Stimulated activated CD4-positive, alpha-beta T cell treated with anti-CD3 and anti-CD28 coated beads, Interleukin-1b, Interleukin-23, amount 100 ng/mL, for 48 hours (primary cell): ENCODE results near the gene ADCY1.

Source experiments
- DNase-seq: peaks from one replicate; pipeline ENCODE4 v3.0.0-alpha.2; 2020

ADCY1 gene

DNA sequence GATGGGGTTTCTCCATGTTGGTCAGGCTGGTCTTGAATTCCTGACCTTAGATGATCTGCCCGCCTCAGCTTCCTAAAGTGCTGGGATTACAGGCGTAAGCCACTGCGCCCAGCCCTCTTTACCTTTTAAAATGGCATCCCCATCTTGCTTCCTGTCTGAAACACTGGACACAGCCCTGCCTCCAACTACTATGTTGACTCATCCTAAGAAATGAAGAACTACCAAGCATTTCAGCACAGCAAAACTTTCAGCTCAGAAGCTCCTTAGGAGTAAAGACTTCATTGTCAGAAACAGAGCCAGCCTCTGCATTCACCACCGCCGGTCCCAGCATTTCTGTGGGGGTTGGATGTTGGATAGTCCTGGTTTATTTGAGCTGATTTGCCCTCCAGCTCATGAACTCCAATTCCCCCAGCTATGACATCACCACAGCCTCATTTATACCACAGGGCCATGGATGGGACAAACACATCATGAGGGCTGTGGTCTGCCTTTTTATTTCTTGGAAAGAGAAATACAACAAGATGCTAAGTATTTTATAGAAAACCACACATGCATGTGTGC is 123.5 kb downstream of the ADCY1 start:
- DNase-seq = no peak

DNA sequence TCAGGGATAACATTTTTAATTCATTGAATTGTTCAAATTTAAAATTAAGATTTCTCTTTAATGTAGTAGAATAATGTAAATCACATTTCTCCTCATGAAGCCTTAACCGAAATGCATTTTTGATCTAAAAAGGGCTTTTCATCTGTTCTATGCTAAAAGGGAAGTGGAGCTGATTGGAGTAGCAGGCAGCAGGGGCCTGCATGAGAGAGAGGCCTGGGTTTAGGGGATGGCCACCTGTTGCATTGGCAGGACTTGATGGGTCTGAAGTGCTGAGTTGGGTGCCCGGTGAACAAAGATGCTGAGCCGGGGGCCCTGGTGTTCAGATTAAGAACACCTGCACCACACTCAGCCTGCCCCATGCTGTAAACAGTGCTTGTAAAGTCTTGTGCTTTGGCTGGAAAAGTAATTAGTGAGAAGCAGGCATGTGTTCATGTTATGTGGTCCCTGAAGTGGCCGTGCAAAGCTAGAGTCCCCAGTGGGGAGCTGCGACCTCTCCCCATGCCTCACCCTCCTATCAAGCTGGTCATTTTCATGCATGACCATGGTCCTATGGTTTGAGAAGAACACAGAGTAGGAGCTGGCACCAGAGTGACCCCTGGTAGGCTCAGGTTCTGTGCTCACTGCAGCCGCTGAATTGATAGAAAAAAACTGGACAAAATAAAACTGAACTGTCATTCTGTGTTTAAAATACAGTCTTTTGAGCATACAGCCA is 124.3 kb downstream of the ADCY1 start:
- DNase-seq = no peak

DNA sequence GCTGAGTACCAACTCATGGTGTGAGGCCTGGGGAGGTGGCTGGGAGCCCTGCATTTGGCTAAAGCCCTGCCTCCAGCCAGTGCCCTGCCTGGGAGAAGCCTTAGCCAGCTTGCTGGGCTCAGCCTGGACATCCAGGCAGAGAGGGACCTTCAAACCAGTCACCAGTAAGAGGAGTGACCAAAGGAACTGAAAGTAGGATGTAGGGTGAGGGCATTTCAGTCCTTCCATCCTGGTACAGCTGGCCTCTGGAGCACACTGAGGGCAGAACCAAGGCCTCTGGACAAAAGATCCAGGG is 124.8 kb downstream of the ADCY1 start:
- no peak for DNase-seq

DNA sequence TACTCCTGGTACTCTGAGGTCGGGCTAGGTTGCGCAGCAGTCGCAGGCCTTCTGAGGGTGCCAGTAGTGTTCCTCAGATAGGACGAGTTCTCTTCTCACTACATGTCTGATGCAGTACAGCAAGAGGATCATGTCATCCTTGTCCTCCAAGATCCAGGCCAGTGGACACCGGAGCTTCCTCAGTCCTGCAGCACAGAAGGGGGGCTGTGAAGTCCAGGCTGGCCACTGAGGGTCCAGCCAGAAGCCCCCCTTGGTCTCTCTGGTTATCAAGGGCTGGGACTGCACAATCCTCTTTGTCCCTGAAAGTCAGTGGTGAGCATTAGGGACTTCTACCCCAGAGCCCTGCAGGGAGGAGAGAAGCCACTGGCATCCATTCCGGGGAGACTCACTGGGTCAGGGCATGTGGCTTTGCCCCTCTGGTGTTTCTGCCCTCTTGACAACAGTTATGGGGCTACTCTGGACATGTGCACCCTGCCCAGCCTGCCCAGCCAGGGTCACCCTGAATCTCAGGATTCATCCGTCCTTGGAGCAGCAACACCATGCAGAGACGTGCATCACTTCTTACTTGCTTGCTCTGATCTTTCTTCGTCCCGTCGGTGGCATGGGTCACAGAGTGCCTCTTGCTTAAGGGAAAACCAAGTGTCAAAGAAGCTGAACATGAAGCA is 125.7 kb downstream of the ADCY1 start:
- no peak for DNase-seq

DNA sequence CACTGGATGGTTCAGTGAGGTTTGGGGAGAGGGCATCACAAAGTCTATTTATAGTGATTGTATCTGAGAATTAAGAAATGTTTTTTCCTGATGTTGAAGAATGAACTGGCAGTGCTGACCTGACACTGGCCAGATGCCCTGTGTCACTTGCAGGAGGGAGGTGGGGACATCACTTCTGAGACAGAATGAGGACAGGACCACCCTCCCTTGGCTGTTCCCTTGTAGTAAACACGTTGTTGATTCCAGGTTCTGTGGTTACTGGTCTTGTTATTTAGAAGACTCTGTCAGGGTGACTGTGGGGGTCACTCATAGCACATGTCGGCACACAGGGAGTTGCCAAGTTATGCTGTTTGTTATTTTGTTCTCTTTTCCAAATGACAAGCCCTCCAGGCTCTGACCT is 126.4 kb downstream of the ADCY1 start:
- DNase-seq = no peak

DNA sequence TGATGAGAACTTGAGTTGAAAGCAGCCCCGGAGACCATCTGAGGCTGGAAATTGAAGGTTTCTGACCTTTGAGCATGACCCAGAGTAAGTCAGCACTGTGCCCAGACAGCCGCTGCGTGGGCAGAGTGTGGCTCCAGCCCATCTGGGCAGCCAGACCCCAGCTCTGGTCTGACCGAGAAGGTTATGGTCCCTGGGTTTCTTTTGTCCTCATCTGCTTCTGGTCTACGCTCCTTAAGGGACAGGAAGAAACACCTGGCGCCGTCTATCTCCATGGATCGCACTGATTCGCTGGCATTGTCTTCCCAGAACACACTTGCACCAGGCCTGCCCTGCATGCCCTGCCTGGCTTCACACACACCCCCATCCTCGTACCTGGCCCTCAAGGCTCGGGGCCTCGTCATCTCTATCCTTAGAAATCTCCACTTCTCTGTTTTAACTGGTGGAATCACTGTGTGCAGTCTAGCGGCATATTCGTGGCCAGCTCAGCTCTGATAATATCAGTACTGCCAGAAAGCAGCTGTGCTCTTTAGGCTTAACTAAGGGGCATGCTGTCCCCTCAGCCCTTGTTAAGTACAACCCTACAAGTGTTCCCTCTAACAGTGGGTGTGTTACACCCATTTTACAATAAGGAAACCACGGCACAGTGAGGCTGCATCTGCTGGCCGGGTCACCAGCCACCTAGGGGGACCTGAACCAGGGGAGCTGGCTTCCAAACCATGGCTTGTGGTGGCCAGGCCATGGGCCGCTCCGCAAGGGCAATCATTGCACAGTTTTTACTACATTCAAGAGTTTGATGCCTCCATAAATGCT is 127.7 kb downstream of the ADCY1 start:
- DNase-seq = no peak

DNA sequence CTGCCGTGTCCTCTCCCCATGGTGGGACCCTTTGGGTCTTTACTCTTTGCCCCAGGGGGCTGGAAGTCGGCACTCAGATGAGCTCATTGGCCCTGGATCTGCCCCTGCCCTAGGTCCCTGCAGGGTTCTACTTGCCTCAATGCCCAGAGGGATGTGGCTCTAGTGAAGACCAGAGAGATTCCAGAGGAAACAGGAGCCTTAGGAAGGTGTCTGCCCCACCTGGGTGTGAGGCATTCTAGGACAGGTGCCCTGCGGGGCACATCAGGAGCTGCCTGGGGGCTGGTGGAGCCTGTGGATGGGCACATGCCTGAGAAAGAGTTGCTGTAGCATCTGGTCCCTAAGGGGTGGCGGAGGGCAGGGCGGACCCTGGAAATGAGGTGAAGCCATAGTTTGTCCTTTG is 128.6 kb downstream of the ADCY1 start:
- DNase-seq = no peak

DNA sequence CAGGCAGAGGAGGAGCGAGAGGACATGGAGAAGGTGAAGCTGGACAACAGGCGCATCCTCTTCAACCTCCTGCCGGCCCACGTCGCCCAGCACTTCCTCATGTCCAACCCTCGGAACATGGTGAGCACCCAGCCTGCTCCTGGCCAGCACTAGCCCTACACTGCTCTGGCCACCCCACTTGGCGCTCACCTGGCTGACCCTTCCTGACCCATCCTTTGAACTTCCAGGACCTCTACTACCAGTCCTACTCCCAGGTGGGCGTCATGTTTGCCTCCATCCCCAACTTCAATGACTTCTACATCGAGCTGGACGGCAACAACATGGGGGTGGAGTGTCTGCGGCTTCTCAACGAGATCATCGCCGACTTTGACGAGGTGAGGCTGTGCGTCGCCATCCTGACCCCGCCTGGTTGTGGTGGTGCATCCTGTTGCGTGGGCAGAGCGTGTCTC is 129.2 kb downstream of the ADCY1 start:
- no peak for DNase-seq

DNA sequence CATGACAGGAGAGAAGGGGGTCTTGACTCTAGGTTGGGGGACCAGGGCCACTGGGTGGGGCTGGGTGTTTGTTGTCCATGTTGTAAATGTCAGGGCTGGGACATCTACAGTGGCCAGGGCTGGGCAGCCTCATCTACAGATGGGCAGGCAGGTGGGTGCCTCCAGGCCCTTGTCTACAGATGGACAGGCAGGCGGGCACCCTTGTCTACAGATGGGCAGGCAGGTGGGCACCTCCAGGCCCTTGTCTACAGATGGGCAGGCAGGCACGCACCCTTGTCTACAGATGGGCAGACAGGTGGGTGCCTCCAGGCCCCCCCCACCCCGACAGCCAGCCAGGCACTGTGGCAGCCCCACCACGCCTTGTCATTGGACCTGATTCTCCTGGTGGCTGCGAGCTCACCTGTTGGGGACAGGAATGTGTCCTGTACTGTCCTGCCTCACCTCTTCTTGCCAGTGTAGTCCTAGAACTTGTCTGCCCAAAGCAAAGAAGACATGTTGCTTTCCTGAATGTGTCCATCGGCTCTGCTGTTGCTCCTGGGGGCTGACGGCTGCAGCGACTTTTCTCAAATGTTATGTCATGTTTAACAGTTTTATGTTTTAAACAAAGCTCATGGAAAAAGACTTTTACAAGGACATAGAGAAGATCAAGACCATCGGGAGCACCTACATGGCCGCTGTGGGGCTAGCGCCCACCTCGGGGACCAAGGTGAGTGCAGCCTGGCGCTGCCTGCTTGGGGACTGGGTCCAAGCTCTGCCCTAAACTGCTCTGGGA is 129.9 kb downstream of the ADCY1 start:
- no peak for DNase-seq

DNA sequence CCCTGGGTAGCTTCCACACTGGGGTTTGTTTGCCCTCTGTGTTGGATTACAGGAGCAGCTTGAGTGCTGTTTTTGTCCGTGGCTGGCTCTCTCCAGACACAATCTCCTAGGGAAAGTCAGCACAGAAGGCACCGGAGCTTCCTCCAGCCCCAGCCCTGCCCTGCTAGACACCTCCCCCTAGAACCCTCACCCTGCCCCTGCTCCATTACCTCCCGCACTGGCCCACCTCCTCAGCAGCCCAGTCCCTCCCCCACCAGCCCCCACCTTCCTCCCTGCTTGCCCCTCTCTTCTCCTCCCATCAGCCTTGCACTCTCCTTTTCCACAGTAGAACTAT is 130.5 kb downstream of the ADCY1 start:
- no peak for DNase-seq

DNA sequence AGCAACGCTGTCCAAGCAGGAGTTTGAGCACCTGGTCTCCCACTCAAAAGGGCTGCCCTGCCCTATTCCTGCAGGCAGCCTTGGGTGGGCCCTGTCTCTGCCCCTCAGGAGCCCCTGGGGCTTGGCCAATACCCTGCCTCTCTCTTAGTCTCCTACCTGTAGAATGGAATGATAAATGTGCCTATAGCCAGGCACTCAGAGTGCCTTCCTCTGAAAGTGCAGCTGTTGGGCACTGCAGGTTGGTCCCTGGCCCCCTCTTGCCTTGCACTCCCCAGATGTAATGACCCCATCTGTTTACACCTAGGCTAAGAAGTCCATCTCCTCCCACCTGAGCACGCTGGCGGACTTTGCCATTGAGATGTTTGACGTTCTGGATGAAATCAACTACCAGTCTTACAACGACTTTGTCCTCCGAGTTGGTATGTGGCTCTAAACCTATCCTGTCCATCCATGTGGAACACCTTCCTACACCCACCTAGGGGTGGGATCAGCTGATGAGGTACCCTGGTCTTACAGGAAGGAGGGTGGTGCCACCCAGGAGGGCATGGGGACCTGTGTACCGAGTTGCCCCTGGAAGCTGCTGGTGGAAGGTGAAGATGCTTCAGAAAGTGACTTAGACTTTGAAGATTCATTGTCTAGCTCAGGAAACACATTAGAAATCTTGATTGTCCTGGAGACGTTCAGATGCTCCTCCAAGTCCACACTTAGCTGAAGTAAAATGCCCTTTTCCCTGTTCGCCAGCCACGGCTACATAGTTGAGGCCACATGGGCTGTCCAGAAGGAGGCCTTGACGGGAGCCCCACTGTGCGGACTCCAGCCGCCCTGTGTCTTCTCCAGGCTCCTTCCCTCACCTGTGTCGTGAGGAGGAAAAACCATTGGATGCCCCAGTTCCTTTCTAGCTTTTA is 134.1 kb downstream of the ADCY1 start:
- DNase-seq = no peak

DNA sequence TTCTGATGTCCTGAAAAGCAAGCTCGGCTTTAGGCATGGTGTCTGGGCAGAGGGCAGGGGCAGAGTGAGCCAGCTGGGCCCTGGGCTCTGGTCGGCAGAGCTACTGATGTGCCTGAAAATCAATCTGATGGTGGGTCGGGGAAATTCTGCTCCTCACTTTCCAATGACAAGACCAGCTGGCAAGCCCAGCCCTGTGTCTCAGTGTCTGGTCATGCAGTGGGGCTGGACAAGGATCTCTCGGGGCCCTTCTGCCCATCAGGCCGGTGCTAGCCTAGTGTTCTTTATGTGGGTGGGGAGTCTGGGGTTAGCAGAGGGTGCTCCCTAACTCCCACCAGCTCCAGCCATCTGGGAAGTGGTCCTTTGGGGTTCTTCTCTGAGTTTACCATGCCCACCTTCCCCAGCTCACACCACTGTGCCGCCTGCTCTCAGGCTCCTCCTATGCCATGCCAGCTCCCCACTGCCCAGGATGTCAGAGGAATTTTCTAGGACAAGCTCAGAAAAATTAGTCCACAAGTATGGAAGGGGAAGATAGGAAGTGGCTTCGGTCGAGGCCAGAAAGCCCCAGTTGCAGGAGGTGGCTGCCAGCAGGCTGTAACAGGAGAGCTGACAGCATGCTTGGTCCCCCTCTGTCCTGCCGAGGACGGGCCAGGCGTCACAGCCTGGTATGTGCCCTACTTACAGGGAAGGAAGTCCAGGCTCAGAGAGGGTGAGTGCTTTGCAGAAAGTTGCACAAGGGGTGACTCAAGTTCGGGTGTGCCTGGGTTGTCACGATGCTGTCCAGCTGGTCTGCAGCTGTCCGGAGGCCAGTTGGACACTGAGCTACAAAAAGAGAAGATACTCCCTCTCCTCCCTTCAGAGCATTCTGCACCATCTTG is 135.2 kb downstream of the ADCY1 start:
- no peak for DNase-seq

DNA sequence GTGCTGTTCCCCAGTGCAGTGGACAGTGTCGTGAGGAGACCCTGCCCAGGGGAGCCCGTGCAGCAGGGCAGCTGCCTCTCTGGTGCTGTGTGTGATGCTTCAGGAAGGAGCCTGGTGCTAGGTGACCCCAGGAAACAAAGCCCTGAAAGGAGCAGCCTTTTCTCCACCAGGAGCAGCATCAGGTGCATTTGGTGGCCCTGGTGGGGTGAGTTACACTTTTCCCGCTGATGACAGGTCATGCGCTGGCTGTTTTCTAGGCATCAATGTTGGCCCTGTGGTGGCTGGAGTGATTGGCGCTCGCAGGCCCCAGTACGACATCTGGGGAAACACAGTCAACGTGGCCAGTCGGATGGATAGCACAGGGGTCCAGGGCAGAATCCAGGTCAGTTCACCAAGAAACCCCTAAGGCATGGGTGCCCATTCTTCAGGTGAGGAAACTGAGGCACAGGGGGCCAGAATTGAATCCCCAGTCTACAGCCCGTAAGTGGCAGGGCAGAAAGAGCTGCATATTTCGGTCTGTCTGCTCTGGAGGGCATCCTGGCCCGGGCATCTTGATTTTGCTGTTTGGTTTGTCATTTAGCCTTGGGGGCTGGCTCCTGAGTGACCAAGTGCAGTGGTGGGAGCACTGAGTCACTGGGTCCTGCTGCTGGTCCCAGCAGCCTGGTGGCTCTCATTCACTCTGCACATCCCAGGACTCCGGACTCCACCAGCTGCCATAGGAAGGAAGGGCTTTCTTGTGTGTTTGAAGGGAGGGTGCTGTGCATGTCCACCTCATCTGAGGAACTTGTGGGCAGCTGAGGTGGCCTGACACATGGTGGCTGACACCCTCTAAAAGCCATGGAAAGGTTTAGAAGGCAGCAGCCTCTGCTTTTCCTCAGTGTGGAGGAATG is 136.3 kb downstream of the ADCY1 start:
- no peak for DNase-seq

DNA sequence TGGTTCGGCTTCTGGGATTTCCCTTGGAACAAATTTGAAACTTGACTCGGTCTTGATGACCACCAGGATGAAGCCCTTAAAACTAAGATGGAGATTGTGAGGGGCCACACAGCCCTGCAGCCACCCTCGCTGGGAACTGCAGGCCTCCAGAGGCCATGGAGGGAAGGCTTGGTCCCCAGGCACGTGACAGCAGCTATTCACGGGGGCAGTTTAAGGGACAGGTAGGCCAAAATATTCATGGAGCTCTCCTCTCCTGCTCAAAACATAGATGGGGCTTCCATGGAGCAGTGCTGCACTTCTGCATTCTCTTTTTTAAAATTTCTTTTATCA is 137.0 kb downstream of the ADCY1 start:
- DNase-seq = no peak

DNA sequence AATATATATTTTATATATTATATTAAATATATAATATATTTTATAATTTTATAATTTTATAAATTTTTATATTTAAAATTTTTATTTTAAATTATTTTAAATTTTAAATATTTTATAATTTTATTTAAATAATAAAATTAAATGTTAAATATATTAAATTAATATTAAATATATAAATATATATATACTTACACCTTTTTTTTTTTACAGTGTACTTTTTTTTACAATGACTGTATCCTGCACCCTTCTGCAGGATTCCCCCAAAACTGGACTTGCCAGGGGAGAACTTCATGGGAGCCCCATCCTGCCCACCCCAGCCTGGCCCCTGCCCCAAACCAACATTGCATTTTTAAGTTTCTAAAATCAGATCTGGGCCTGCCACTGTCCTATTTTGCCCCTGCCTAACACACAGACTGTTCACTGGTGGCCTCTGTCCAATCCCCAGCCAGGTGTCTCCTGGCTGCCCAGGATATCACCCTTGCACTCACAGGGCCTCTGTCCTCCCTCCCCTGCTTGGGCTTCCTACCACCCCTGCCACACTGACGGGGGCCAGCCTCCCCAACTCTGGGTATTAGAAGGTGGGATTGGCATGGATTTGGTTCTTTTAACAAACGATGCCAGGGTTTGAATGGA is 138.0 kb downstream of the ADCY1 start:
- DNase-seq = no peak

DNA sequence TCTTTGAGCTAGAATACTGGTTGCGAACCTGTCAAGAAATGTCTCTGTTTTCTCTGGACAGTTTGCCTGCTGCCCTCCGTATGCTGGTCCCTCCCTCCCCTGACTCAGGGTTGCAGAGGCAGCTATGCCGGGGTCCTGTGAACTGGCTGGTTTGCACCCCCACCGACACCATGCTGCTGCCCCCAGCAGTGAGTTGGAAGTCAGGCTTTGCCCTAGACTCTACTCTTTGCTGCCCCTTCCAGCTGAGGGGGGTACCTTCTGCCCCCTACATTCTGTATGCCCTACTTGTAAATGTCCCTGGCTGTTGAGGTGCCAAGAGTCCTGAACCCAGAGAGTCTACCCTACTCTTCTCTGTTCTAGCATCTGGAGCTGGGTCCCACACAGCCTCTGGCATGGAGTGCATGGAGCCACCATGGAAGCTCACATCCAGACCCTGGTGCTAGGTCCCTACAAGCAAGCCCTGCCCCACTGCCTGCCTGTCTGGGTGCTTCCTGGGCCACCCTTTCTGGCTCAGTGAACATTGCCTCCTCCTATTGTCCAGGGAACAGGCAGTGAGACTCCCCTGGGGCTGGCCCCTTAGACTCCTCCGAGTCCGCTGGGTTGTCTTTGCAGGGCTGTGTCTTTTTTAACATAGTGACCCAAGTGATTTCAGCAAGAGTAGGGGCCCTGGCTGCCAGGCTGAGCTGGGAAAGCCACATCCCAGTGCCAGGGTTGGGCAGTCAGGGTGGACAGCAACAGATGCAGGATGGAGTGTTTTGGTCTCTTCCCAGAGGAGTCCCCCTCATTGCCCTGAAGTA is 138.9 kb downstream of the ADCY1 start:
- DNase-seq = no peak

DNA sequence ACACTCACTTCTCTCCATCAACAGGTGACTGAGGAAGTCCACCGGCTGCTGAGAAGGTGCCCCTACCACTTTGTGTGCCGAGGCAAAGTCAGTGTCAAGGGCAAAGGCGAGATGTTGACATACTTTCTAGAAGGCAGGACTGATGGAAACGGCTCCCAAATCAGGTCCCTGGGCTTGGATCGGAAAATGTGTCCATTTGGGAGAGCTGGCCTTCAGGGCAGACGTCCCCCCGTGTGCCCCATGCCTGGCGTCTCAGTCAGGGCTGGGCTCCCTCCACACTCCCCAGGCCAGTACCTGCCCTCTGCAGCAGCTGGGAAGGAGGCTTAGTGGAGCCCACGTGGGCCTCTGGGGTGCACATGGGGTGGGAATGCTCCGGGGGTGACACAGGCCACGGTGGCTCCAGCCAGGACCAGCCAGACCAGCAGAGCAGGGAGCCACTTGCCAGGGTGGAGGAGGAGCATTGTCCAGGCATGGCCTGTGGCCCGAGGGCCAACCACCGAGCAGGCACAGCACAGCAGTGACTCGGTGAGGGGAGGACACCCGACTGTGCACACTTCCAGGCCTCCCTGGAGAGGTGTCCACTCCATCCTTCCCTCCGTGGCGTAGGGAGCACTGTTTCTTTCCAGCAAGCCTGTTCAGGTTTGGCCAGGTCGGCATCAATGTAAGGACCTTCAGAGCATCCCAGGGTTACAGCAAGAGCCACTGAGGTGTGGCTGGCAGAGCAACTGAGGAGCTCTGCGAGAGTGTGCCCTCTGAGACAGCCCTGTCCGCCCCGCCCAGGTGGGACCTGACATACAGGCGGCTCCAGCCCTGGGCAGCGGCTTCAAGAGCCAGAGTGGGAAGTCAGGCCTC is 139.7 kb downstream of the ADCY1 start:
- no peak for DNase-seq

DNA sequence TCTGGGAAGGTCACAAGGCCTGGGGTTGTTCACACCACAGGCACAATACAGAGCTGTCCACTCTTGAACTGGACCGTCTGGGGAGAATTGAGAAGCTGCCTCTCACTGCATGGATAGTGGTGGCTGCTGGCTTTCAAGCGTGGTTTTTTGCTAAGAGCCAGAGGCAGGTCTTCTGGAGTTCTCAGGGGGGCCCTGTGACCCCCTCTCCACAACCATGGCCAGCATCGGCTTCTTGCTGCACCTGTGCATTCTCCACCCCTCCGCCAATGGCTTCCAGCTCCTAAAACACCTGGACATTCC is 140.3 kb downstream of the ADCY1 start:
- no peak for DNase-seq
